ENCODE results near the gene SST.

GRCh38 chr3:187677604-187678003 is 7.4 kb upstream of the SST start:
- TF ChIP-seq CTCF (IDR thresholded peaks at IDR 0.05): no peak
- TF ChIP-seq EZH2 (IDR thresholded peaks at IDR 0.05): no peak

All from neural progenitor cell (in vitro differentiated cells).